SK-N-SH treated with all-trans-retinoic acid at 6 μM for 48 hours (cell line): ENCODE results near the gene PDZD2.

Experiments used
- ATAC-seq: fragments of 200-7000 bp; cut with Tn5 transposase; 3 replicates; pipeline ENCODE4 v1.9.1; 2020; ENCODE audit warnings: mild to moderate bottlenecking, moderate library complexity
- ARNTL ChIP-seq: fragments of 450-650 bp; formaldehyde crosslinking; IDR thresholded peaks from 2 replicates; pipeline ENCODE4 v1.5.0; 2020; ENCODE audit warnings: low read depth, mild to moderate bottlenecking, moderate library complexity, borderline replicate concordance
- BACH2 ChIP-seq: fragments of 250-450 bp; sonication (Bioruptor Pico); IDR thresholded peaks from 2 replicates; pipeline ENCODE4 v1.9.0; 2021; ENCODE audit warnings: mild to moderate bottlenecking, borderline replicate concordance
- CREB5 ChIP-seq: fragments of 250-450 bp; sonication (Bioruptor Pico); IDR thresholded peaks from 2 replicates; pipeline ENCODE4 v1.5.1; 2020; ENCODE audit warnings: low read depth, mild to moderate bottlenecking, moderate library complexity
- CSDC2 ChIP-seq: fragments of 250-450 bp; sonication (Bioruptor Pico); IDR thresholded peaks from 2 replicates; pipeline ENCODE4 v1.5.0; 2020; ENCODE audit warnings: mild to moderate bottlenecking, moderate library complexity
- CSRNP3 ChIP-seq: fragments of 250-450 bp; sonication (Bioruptor Pico); IDR thresholded peaks from 2 replicates; pipeline ENCODE4 v1.5.1; 2021; ENCODE audit warnings: mild to moderate bottlenecking, moderate library complexity
- ESRRG ChIP-seq: fragments of 250-450 bp; sonication (Bioruptor Pico); IDR thresholded peaks from 2 replicates; pipeline ENCODE4 v1.6.1; 2021; ENCODE audit warnings: mild to moderate bottlenecking
- GLIS3 ChIP-seq: fragments of 250-450 bp; sonication (Bioruptor Pico); IDR thresholded peaks from 2 replicates; pipeline ENCODE4 v1.5.0; 2020; ENCODE audit warnings: mild to moderate bottlenecking, moderate library complexity
- ISL1 ChIP-seq: fragments of 250-450 bp; sonication (Bioruptor Pico); IDR thresholded peaks from 2 replicates; pipeline ENCODE4 v2.1.2; 2022; ENCODE audit warnings: mild to moderate bottlenecking, moderate library complexity
- OSR1 ChIP-seq: fragments of 250-450 bp; sonication (Bioruptor Pico); IDR thresholded peaks from 2 replicates; pipeline ENCODE4 v1.8.0; 2022; ENCODE audit warnings: moderate library complexity, mild to moderate bottlenecking, inconsistent platforms
- PATZ1 ChIP-seq: fragments of 250-450 bp; sonication (Bioruptor Pico); IDR thresholded peaks from 2 replicates; pipeline ENCODE4 v1.8.0; 2020; ENCODE audit warnings: mild to moderate bottlenecking, moderate library complexity, borderline replicate concordance
- POU6F1 ChIP-seq: fragments of 250-450 bp; sonication (Bioruptor Pico); IDR thresholded peaks from 2 replicates; pipeline ENCODE4 v1.8.0; 2021; ENCODE audit warnings: low read depth, mild to moderate bottlenecking, moderate library complexity, borderline replicate concordance
- PPARA ChIP-seq: fragments of 250-450 bp; sonication (Bioruptor Pico); IDR thresholded peaks from 2 replicates; pipeline ENCODE4 v1.5.0; 2020; ENCODE audit warnings: mild to moderate bottlenecking, borderline replicate concordance
- RARB ChIP-seq: fragments of 250-450 bp; sonication (Bioruptor Pico); IDR thresholded peaks from 2 replicates; pipeline ENCODE4 v1.8.0; 2021; ENCODE audit warnings: mild to moderate bottlenecking, moderate library complexity
- SNAI2 ChIP-seq: fragments of 250-450 bp; sonication (Bioruptor Pico); IDR thresholded peaks from 2 replicates; pipeline ENCODE4 v1.5.0; 2020; ENCODE audit warnings: mild to moderate bottlenecking, moderate library complexity
- TCF4 ChIP-seq: fragments of 250-450 bp; sonication (Bioruptor Pico); IDR thresholded peaks from 2 replicates; pipeline ENCODE4 v1.8.0; 2021; ENCODE audit warnings: mild to moderate bottlenecking, moderate library complexity, borderline replicate concordance
- TOX ChIP-seq: fragments of 250-450 bp; sonication (Bioruptor Pico); IDR thresholded peaks from 2 replicates; pipeline ENCODE4 v1.8.0; 2021; ENCODE audit warnings: mild to moderate bottlenecking, moderate library complexity, borderline replicate concordance
- TSHZ2 ChIP-seq: fragments of 250-450 bp; sonication (Bioruptor Pico); IDR thresholded peaks from 2 replicates; pipeline ENCODE4 v1.5.0; 2020; ENCODE audit warnings: mild to moderate bottlenecking, moderate library complexity
- ZNF565 ChIP-seq: fragments of 450-650 bp; formaldehyde crosslinking; conservative IDR thresholded peaks from 2 replicates; pipeline ENCODE4 v1.5.0; 2020; ENCODE audit warnings: low read depth, mild to moderate bottlenecking, moderate library complexity
- ZNF70 ChIP-seq: fragments of 450-650 bp; formaldehyde crosslinking; IDR thresholded peaks from 2 replicates; pipeline ENCODE4 v1.5.0; 2020; ENCODE audit warnings: mild to moderate bottlenecking, moderate library complexity
- ZNF8 ChIP-seq: fragments of 450-650 bp; formaldehyde crosslinking; IDR thresholded peaks from 2 replicates; pipeline ENCODE4 v1.5.0; 2020; ENCODE audit warnings: mild to moderate bottlenecking, moderate library complexity

Gene PDZD2

GRCh38 chr5:31720004-31720403, 81.1 kb downstream of the PDZD2 start:
- ATAC-seq = no peak
- TF ChIP-seq TOX (CRISPR knock-in tag) = no peak

GRCh38 chr5:31720811-31721345, 81.9 kb downstream of the PDZD2 start:
- TF ChIP-seq ARNTL (no peak), PATZ1 (CRISPR knock-in tag) (no peak), CREB5 (CRISPR knock-in tag) (no peak), TOX (CRISPR knock-in tag) (no peak), OSR1 (no peak), POU6F1 (CRISPR knock-in tag) (no peak), SNAI2 (CRISPR knock-in tag) (no peak), TCF4 (no peak), ESRRG (CRISPR knock-in tag) (no peak), PPARA (no peak), RARB (CRISPR knock-in tag) (no peak), CSDC2 (CRISPR knock-in tag) (no peak), CSRNP3 (CRISPR knock-in tag) (no peak), ZNF565 (CRISPR knock-in tag) (no peak), ISL1 (CRISPR knock-in tag) (no peak), ZNF8 (CRISPR knock-in tag) (no peak), TSHZ2 (CRISPR knock-in tag) (no peak), GLIS3 (CRISPR knock-in tag) (no peak)
- ATAC-seq = no peak

GRCh38 chr5:31722111-31722510, 83.2 kb downstream of the PDZD2 start:
- TF ChIP-seq ISL1 (CRISPR knock-in tag) (no peak), ARNTL (no peak), BACH2 (no peak)
- ATAC-seq = no peak

GRCh38 chr5:31725996-31726395, 87.1 kb downstream of the PDZD2 start:
- no peak for ATAC-seq
- TF ChIP-seq ZNF70 (CRISPR knock-in tag) (no peak), ISL1 (CRISPR knock-in tag) (no peak), TCF4 (no peak), TSHZ2 (CRISPR knock-in tag) (no peak), CREB5 (CRISPR knock-in tag) (no peak), CSRNP3 (CRISPR knock-in tag) (no peak), ARNTL (no peak), GLIS3 (CRISPR knock-in tag) (no peak), ZNF565 (CRISPR knock-in tag) (no peak)
